KOPT-K1 (cell line): ENCODE results near the gene HAT1.
A peak's percentile ranks its signal among the peaks of the same experiment; 100 is the strongest.

ENCODE experiments used
- H3K27ac ChIP-seq: fragments of 200-600 bp; sonication (generic); 2 replicates; pipeline ENCODE4 v1.5.1; 2016; ENCODE audit warnings: antibody characterized with exemption, mild to moderate bottlenecking, low read depth, low read length; ENCODE audit not compliant: poor library complexity, severe bottlenecking
- H3K36me3 ChIP-seq: fragments of 200-600 bp; sonication (generic); 2 replicates; pipeline ENCODE4 v1.5.1; 2017; ENCODE audit warnings: antibody characterized with exemption, mild to moderate bottlenecking, low read length, moderate library complexity; ENCODE audit not compliant: insufficient read depth
- H3K9me3 ChIP-seq: fragments of 200-600 bp; sonication (generic); 2 replicates; pipeline ENCODE4 v1.5.1; 2017; ENCODE audit warnings: antibody characterized with exemption, low read length, mild to moderate bottlenecking; ENCODE audit not compliant: insufficient read depth, poor library complexity, severe bottlenecking

Gene HAT1

GRCh38 chr2:171922230-171923022 lies at the start of gene HAT1:
HAT1 (plus strand) TSS chr2:171922461; CDS start chr2:171922501, 40 bp downstream.
- Histone ChIP-seq H3K36me3 (peaks cover 36% of the 10 kb centered on the region), H3K9me3 (no peaks in the 10 kb centered on the region), H3K27ac (peak within 1 kb of the TSS; percentile 84)

- Histone ChIP-seq H3K9me3 (no peaks in the 10 kb centered on the region), H3K36me3 (peaks cover 27% of the 10 kb centered on the region), H3K27ac (no peak overlapping the region)
Observed at GRCh38 chr2:171874517-171874916, 47.7 kb upstream of the HAT1 start.

- H3K36me3 ChIP-seq, result peaks cover 27% of the 10 kb centered on the region
- H3K9me3 ChIP-seq, result no peaks in the 10 kb centered on the region
- H3K27ac ChIP-seq, result no peak overlapping the region
Observed at GRCh38 chr2:171874963-171875362, 47.3 kb upstream of the HAT1 start.

- no peaks in the 10 kb centered on the region for H3K9me3 ChIP-seq
- H3K36me3 ChIP-seq, result peaks cover 21% of the 10 kb centered on the region
- no peak overlapping the region for H3K27ac ChIP-seq
Observed at GRCh38 chr2:171878481-171878993, 43.7 kb upstream of the HAT1 start.

GRCh38 chr2:171879865-171880264 lies 42.4 kb upstream of the HAT1 start:
- Histone ChIP-seq H3K27ac (no peak overlapping the region), H3K9me3 (no peaks in the 10 kb centered on the region), H3K36me3 (peaks cover 13% of the 10 kb centered on the region)

- Histone ChIP-seq H3K36me3 (peaks cover 9% of the 10 kb centered on the region), H3K27ac (no peak overlapping the region), H3K9me3 (no peaks in the 10 kb centered on the region)
Observed at GRCh38 chr2:171880774-171881173, 41.5 kb upstream of the HAT1 start.

GRCh38 chr2:171882089-171882769 lies 40.0 kb upstream of the HAT1 start:
- Histone ChIP-seq H3K36me3 (peaks cover 9% of the 10 kb centered on the region), H3K27ac (no peak overlapping the region), H3K9me3 (no peaks in the 10 kb centered on the region)

- Histone ChIP-seq H3K36me3 (peaks cover 9% of the 10 kb centered on the region), H3K9me3 (no peaks in the 10 kb centered on the region), H3K27ac (no peak overlapping the region)
Observed at GRCh38 chr2:171883275-171883893, 38.9 kb upstream of the HAT1 start.

GRCh38 chr2:171889333-171889732 lies 32.9 kb upstream of the HAT1 start:
- Histone ChIP-seq H3K9me3 (no peaks in the 10 kb centered on the region), H3K36me3 (peaks cover 21% of the 10 kb centered on the region; the same call in 1 of the 2 replicates), H3K27ac (no peak overlapping the region)

- Histone ChIP-seq H3K9me3 (no peaks in the 10 kb centered on the region), H3K36me3 (peaks cover 21% of the 10 kb centered on the region; the same call in 1 of the 2 replicates), H3K27ac (no peak overlapping the region)
Observed at GRCh38 chr2:171889808-171890207, 32.5 kb upstream of the HAT1 start.

GRCh38 chr2:171893196-171893823 lies 29.0 kb upstream of the HAT1 start:
- H3K27ac ChIP-seq, result peak overlapping the region; percentile 79
- peaks cover 3% of the 10 kb centered on the region for H3K9me3 ChIP-seq

GRCh38 chr2:171893824-171894611 lies 28.2 kb upstream of the HAT1 start, which contains the start of gene SLC25A12:
SLC25A12 (minus strand) TSS chr2:171894244; CDS start chr2:171894214, 30 bp downstream.
- H3K9me3 ChIP-seq, result peaks cover 7% of the 10 kb centered on the region
- H3K27ac ChIP-seq, result peak within 1 kb of the TSS; percentile 79
- peaks cover 21% of the 10 kb centered on the region; the same call in 1 of the 2 replicates for H3K36me3 ChIP-seq

More at GRCh38 chr2:171893196-171893823, 29.0 kb upstream of the HAT1 start:
- peaks cover 21% of the 10 kb centered on the region; the same call in 1 of the 2 replicates for H3K36me3 ChIP-seq

GRCh38 chr2:171894612-171894947 lies 27.7 kb upstream of the HAT1 start:
- peaks cover 21% of the 10 kb centered on the region; the same call in 1 of the 2 replicates for H3K36me3 ChIP-seq
- H3K27ac ChIP-seq, result peak overlapping the region; percentile 79
- peaks cover 7% of the 10 kb centered on the region for H3K9me3 ChIP-seq

GRCh38 chr2:171895786-171896185 lies 26.5 kb upstream of the HAT1 start:
- Histone ChIP-seq H3K36me3 (peaks cover 9% of the 10 kb centered on the region; the same call in 1 of the 2 replicates), H3K27ac (no peak overlapping the region), H3K9me3 (peaks cover 7% of the 10 kb centered on the region)
